ENCODE data around the gene ORM1.

GRCh38 chr9:114366334-114367128 lies 43.6 kb downstream of the ORM1 start:
- TF ChIP-seq CTCF (conservative IDR thresholded peaks at IDR 0.05; ENCODE audit: low read depth, low read length) (no peak), EZH2phosphoT487 (IDR thresholded peaks at IDR 0.05; ENCODE audit: borderline replicate concordance, low read length) (no peak)
